GM18505 (cell line): ENCODE measurements around the gene FSTL5.

ENCODE experiments used
- ATAC-seq: cut with Tn5 transposase; IDR thresholded peaks from one replicate; pipeline ENCODE4 v1.9.1; 2021; ENCODE audit not compliant: unreplicated experiment
- POLR2A ChIP-seq: IDR thresholded peaks from 4 replicates; pipeline ENCODE4 v1.6.1; 2011; ENCODE audit warnings: borderline replicate concordance; ENCODE audit not compliant: insufficient read depth, insufficient read length; ENCODE audit errors: extremely low read depth

The FSTL5 gene

GRCh38 chr4:161728929-161729328 lies 434.9 kb downstream of the FSTL5 start:
- no peak for TF ChIP-seq POLR2A
- ATAC-seq: no peak

GRCh38 chr4:161721947-161722346 lies 441.9 kb downstream of the FSTL5 start:
- TF ChIP-seq POLR2A: no peak
- ATAC-seq: no peak

DNA sequence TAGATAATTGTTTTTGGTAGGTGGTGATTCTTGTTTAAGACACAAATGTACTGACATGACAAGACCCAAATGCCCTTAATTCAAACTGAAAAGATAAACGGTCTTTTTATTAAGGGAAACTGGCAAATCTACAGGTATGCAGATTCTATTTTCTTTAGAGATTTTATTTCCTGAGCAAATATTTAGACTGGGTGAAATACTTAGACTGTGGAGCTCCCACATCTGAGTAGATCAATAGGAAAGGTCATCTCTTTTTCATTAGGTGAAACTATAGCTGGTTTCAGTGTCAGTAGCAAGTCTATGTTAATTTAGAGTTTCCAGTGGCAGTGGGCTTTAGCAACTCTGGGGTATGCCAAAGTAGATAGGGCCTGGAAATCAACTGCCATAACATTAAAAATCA lies 446.7 kb downstream of the FSTL5 start:
- no peak for TF ChIP-seq POLR2A
- no peak for ATAC-seq

DNA sequence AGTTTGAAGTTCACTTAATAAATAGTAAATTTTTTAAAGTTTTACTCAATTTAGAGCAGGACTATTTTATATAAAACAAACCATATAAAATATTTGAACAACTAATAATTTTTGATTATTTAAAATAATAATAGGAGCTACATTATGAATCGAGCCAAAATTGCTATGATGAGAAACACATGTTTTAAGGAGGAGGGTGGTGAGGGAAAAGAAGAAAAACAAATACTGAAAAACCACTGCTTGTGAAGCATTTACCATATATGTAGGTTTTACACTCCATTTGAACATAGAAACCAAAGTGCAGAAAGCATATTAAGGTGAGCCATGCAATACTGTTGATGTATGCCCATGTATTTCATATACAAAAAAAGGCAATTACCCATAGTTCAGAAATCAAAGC lies 448.9 kb downstream of the FSTL5 start:
- ATAC-seq: no peak
- no peak for TF ChIP-seq POLR2A

DNA sequence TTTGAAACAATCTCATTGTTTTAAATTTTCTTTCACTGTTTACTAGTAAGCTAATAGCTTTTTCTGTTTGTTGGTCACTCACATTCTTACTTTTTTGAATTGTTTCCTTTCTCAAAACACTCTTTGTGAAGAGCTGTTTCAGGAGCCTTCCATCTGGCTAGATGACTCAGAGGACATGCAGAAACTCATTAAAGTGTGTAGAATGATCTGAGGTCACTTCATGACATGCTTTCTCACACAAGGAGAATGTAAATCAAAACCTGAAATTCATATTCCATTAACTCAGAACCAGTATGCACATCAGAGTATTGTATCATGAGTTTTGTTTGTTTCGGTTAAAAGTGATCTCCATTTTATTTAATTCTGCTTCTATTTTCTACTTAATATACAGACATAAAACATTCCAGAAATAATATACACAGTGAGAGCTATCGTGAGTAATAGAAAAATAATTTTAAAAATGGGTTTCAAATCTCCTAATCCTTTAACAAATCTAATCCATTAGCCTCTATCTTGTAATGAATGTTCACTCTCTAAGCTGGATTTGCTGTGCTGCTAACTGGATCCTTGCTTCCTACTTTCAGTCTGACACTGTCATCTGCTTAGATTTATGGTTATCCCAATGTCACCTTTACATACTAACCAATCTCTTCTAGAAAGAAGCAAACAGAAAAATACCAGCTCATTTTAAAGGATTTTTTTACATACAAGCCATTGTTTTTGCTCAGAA lies 449.6 kb downstream of the FSTL5 start:
- ATAC-seq: no peak
- no peak for TF ChIP-seq POLR2A

GRCh38 chr4:161704653-161705052 lies 459.1 kb downstream of the FSTL5 start:
- TF ChIP-seq POLR2A: no peak
- ATAC-seq: no peak

DNA sequence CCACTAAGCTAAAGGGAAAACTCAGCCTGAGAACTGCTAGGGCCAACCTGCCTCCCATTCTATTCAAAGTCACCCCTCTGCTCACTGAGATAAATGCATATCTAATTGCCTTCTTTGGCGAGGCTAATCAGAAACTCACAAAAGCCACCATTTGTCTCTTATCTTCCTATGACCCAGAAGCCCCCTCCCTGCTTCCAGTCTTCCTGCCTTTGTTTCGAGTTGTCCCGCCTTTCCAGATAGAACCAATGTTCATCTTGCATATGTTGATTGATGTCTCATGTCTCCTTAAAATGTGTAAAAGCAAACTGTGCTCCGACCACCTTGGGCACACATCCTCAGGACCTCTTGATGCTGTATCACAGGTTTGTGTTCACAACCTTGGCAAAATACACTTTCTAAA lies 459.8 kb downstream of the FSTL5 start:
- no peak for ATAC-seq
- no peak for TF ChIP-seq POLR2A

- TF ChIP-seq POLR2A: no peak
- no peak for ATAC-seq
These were observed 461.5 kb downstream of the FSTL5 start for GRCh38 chr4:161702287-161702686.

GRCh38 chr4:161696944-161697343 lies 466.9 kb downstream of the FSTL5 start:
- no peak for TF ChIP-seq POLR2A
- ATAC-seq: no peak

- no peak for TF ChIP-seq POLR2A
- no peak for ATAC-seq
These were observed 483.7 kb downstream of the FSTL5 start for GRCh38 chr4:161680146-161680545.

DNA sequence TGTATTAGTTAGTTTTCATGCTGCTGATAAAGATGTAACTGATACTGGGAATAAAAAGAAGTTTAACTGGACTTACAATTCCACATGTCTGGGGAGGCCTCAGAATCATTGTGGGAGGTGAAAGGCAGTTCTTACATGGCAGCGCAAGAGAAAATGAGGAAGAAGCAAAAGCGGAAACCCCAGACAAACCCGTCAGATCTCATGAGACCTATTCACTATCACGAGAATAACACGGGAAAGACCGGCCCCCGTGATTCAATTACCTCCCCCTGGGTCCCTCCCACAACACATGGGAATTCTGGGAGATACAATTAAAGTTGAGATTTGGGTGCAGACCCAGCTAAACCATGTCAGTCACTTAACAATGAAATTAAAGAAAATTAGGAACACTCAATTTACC lies 499.1 kb downstream of the FSTL5 start:
- ATAC-seq: no peak
- TF ChIP-seq POLR2A: no peak

DNA sequence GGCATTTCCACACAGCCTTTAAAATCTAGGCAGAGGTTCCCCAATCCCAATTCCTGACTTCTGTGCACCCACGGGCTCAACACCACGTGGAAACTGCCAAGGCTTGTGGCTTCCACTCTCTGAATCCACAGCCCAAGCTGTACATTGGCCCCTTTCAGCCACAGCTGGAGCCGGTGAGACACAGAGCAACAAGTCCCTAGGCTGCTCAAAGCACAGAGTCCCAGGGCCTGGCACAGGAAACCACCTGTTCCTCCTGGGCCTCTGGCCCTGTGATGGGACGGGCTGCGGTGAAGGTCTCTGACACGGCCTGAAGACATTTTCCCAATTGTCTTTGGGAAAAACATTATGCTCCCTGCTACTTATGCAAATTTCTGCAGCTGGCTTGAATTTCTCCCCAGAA lies 500.0 kb downstream of the FSTL5 start:
- no peak for ATAC-seq

GRCh38 chr4:161658676-161659075 lies 505.1 kb downstream of the FSTL5 start:
- TF ChIP-seq POLR2A: no peak
- no peak for ATAC-seq

More for the DNA sequence above, 500.0 kb downstream of the FSTL5 start:
- no peak for TF ChIP-seq POLR2A

GRCh38 chr4:161657616-161658015 lies 506.2 kb downstream of the FSTL5 start:
- TF ChIP-seq POLR2A: no peak
- no peak for ATAC-seq

- no peak for ATAC-seq
These were observed 507.2 kb downstream of the FSTL5 start for GRCh38 chr4:161656594-161656993.

More at GRCh38 chr4:161656594-161656993, 507.2 kb downstream of the FSTL5 start:
- TF ChIP-seq POLR2A: no peak
